HG02759 (cell line): ENCODE results near the gene ORAI2.
A peak's percentile ranks its signal among the peaks of the same experiment; 100 is the strongest.
"Not testable (repeated sequence)": the region's sequence is repeated elsewhere in the genome, so short reads cannot be mapped to it uniquely, and the experiment has no call there.

Source experiments
- ATAC-seq: cut with Tn5 transposase; IDR thresholded peaks from one replicate; pipeline ENCODE4 v1.9.1; 2021; ENCODE audit warnings: mild to moderate bottlenecking, moderate library complexity; ENCODE audit not compliant: unreplicated experiment

Gene ORAI2

GRCh38 chr7:102433219-102434038, at the start of gene ORAI2:
TSS of gene ORAI2 (plus strand) at chr7:102433575. CDS start at chr7:102438957, 5,382 bp downstream.
- peak; percentile 72 for ATAC-seq

- ATAC-seq, result no peak
Observed at GRCh38 chr7:102387064-102387463, 46.3 kb upstream of the ORAI2 start.

DNA sequence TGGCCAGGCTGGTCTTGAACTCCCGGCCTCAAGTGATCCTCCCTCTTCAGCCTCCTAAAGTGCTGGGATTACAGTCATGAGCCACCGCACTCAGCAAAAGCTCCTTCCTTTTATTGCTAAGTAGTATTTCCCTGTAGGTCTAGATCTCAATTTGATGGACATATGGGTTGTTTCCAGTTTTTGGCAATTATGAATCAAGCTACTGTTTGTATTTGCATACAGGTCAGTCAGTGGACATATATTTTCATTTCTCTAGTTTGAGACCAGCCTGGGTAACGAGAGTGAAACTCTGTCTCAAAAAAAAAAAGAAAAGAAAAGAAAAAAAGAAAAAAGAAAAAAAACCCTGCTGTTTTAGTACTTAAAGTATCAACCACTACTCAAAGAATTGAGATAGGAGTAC, 43.6 kb upstream of the ORAI2 start:
- ATAC-seq, result no peak

DNA sequence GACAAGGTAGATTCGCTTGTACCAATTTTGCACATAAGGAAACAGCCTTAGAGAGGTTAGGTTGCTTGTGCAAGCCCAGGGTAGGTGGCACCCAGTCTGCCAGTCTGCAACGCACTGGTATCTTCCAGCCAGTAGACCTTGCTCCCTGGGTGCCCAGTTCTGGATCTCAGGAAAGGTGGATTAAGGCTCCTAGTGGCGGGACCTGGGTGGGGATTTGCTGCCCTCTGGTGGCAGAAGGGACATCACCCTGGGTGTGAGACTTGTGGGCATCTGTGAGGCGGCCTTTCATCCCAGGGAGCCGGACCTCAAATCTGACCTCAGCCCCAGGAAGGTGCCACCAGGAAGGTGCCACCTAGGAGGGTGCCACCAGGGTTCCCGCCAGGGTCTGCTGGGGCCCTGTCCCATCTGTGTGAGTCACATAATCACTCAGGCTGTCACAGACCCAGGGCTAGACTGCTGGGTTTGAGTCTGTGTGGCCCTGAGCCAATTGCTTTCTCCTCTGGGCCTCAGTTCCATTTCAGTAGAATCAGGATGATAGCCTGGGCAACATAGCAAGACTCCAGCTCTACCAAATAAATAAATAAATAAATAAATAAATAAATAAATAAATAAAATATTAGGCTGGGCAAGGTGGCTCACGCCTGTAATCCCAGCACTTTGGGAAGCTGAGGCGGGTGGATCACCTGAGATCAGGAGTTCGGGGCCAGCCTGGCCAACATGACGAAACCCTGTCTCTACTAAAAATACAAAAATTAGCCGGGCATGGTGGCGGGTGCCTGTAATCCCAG, 42.5 kb upstream of the ORAI2 start:
- peak; percentile 49 for ATAC-seq

- no peak for ATAC-seq
Observed at GRCh38 chr7:102392330-102392729, 41.0 kb upstream of the ORAI2 start.

GRCh38 chr7:102393467-102393866, 39.9 kb upstream of the ORAI2 start:
- ATAC-seq, result no peak

DNA sequence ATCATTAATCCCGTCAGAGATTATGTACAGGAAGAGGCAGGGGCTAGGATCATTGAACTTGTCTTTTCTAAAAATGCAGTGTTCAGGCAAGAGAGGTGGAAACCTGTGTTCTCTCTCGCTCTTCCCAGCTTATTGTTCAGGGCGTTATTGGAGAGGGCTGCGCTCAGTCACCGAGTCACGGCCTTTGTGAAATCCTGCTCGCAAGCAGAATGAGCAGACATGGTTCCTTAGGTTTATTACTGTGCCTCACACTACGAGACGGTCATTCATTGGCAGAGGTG, 37.8 kb upstream of the ORAI2 start:
- ATAC-seq, result no peak

- ATAC-seq, result peak; percentile 99
Observed at GRCh38 chr7:102395873-102396709, 37.3 kb upstream of the ORAI2 start, which contains the start of gene PRKRIP1. TSS of gene PRKRIP1 (plus strand) at chr7:102396363. CDS start at chr7:102396412, 49 bp downstream.

DNA sequence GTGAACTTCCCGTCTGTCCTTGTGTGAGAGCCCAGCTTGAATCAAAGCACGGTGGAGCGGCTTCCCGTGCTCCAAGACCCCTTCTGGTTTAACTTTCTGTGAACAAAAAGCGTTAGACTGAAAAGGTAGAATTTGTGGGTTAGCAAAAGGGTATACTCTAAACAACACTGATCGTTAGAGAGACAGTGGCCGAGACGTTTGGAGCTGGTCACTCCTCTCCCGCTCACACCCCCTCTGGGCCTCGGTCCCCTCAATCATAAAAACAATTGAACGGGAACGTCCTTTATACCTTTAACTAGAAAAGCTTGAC, 36.7 kb upstream of the ORAI2 start:
- ATAC-seq, result no peak

GRCh38 chr7:102398543-102398942, 34.8 kb upstream of the ORAI2 start:
- ATAC-seq, result no peak

- no peak for ATAC-seq
Observed at GRCh38 chr7:102400360-102400759, 33.0 kb upstream of the ORAI2 start.

DNA sequence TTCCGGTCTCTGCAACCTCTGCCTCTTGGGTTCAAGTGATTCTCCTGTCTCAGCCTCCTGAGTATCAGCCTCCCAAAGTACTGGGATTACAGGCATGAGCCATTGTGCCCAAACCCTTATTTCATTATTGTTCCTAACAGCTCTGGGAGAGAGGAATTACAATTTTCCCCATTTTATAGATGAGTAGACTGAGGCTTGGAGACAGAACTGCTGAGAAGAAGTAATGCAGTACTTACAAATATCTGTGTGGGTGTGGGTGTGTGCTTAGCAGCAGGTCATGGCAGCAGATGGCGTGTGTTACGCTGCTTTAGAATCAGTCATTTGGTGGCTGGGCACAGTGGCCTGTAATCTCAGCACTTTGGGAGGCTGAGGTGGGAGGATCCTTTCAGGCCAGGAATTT, 29.8 kb upstream of the ORAI2 start:
- ATAC-seq, result no peak

GRCh38 chr7:102404005-102404861, 29.1 kb upstream of the ORAI2 start:
- ATAC-seq, result peak; percentile 87

DNA sequence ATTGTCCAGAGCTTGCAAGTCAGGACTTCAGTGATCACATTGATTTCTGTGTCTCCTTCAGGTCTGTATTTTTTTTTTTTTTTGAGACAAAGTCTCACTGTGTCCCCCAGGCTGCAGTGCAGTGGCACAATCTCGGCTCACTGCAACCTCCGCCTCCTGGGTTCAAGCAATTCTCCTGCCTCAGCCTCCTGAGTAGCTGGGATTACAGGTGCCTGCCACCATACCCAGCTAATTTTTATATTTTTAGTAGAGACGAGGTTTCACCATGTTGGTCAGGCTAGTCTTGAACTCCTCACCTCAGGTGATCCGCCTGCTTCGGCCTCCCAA, 28.6 kb upstream of the ORAI2 start:
- not testable (repeated sequence) for ATAC-seq

DNA sequence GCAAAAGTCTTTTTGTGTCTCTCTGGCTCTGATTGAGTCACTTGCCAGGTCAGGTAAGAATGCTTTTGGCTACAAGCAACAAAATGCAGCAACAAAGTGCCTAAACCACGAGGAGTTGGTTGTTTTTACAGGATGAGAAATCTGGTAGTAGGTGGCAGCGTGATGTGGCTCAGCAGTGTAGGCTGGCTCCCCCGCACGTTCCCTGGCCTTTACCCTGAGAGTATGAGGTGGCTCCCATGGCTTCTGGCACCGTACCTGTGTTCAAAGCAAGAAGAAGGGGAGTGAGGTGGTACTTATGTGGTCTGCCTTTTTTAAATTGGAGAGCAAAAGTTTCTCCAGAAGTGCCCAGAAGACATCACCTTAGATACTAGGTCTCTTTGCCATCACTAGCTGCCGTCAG, 25.5 kb upstream of the ORAI2 start:
- ATAC-seq, result no peak

DNA sequence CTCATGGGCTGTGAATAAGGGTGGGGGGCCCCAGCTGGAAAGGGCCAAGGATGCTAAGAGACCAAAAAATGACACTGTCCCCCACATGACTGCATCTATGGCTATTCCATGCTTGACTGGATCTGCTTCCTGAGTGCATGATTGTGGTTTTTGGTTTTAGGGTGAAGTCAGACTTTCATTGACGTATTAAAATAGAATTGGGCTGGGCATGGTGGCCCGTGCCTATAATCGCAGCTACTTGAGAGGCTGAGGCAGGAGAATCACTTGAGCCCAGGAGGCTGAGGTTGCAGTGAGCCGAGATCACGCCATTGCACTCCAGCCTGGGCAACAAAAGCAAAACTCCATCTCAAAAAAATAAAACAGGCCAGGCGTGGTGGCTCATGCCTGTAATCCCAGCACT, 24.8 kb upstream of the ORAI2 start:
- not testable (repeated sequence) for ATAC-seq

DNA sequence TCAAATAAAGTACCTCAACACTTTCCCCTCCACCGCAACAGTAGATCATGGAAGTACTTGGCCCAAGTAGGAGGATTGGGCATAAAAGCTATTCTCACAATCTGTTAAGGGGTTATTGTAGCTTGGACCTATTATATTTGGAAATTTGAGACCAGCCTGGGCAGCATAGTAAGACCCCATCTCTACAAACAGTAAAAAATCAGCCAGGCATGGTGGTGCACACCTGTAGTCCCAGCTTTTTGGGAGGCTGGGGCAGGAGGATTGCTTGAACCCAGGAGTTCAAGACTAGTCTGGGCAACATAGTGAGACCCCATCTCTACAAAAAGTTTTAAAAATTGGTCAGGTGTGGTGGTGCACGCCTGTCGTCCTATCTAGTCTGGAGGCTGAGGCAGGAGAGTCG, 24.0 kb upstream of the ORAI2 start:
- no peak for ATAC-seq

DNA sequence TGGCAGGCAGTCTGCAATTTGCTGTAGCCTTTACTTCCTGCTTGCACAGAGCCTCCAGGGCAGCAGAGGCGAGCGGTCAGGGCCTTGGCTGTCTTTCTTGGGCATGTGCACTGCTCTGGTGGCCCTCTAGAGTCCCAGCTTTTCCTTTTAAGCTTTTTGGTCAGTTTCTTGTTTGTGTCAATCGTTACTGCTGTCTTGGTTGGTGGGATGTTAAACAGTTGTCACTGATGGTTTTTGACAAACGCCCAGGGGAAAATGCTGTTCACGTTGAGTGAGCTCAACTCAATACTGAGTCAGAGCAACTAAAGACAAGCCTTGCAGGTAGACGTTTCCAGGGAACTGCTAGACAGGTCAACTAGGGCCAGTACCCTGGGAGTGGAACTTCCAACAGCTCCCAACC, 23.3 kb upstream of the ORAI2 start:
- ATAC-seq, result no peak

GRCh38 chr7:102410918-102411317, 22.5 kb upstream of the ORAI2 start:
- ATAC-seq, result no peak

GRCh38 chr7:102412548-102412947, 20.8 kb upstream of the ORAI2 start:
- no peak for ATAC-seq

- no peak for ATAC-seq
Observed at GRCh38 chr7:102413091-102413490, 20.3 kb upstream of the ORAI2 start.
